ENCODE results near the gene C6orf136.
"Not testable (repeated sequence)": the region's sequence is repeated elsewhere in the genome, so short reads cannot be mapped to it uniquely, and the experiment has no call there.

- not testable (repeated sequence) for TF ChIP-seq CTCF (IDR thresholded peaks at IDR 0.05; ENCODE audit: insufficient read depth, low read length, poor library complexity, severe bottlenecking); EZH2phosphoT487 (conservative IDR thresholded peaks at IDR 0.05; ENCODE audit: low read length)
Measured at GRCh38 chr6:30657922-30658321, 11.0 kb downstream of the C6orf136 start.
